ENCODE measurements around the gene OR52J3.

Gene OR52J3

DNA sequence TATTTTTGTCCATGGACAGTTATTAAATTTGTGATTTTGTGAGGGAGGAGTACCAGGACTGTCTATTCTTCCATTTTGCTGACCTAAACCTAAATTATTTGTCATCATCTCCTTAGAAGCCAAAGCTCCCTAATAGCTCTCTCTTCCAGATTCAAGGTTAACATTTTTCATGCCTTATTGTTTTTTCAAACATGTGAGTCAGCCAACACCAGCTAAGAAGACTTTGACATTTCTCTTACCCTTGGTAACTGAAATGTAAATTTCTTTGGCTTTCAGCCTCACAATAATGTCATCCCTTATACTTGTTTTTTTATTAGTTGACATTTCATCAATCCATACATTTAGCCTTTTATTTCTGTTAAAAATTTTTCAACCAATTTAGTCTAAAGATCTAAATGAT lies 42.2 kb downstream of the OR52J3 start:
- Histone ChIP-seq H2BK120ac (ENCODE audit: low read depth, low read length) (no peak overlapping the region), H3K9me3 (replicated peaks in 1 of 2; ENCODE audit: control insufficient read depth in 2 of 2, insufficient read depth in 1 of 2, low read depth in 1 of 2, low read length in 2 of 2) (no peaks in the 10 kb centered on the region), H2AFZ (ENCODE audit: low read length) (no peak overlapping the region), H2BK5ac (ENCODE audit: low read length) (no peak overlapping the region), H3K18ac (ENCODE audit: low read length) (no peak overlapping the region), H3K4me2 (ENCODE audit: insufficient read depth, low read length, poor library complexity, severe bottlenecking) (no peak overlapping the region), H3K79me1 (ENCODE audit: low read depth, low read length) (no peaks in the 10 kb centered on the region), H2BK12ac (ENCODE audit: low read length) (no peak overlapping the region), H3K27me3 (ENCODE audit: control insufficient read depth in 3 of 3, insufficient read depth in 3 of 3, low read depth in 1 of 3, low read length in 3 of 3) (no peaks in the 10 kb centered on the region), H3K9ac (ENCODE audit: low read depth, low read length, poor library complexity) (no peak overlapping the region), H2AK5ac (ENCODE audit: low read depth, low read length) (no peak overlapping the region), H4K8ac (ENCODE audit: low read depth, low read length) (no peak overlapping the region), H3K4me3 (ENCODE audit: low read length in 2 of 2) (no peak overlapping the region), H3K23ac (ENCODE audit: low read depth, low read length, poor library complexity) (no peak overlapping the region), H3K4ac (ENCODE audit: low read length) (no peak overlapping the region), H3K27ac (replicated peaks; ENCODE audit: low read length) (no peak overlapping the region), H3K4me1 (ENCODE audit: control insufficient read depth in 2 of 2, insufficient read depth in 1 of 2, low read depth in 1 of 2, low read length in 2 of 2) (peaks cover 0 to 2% of the 10 kb centered on the region in 2 donors), H3K14ac (ENCODE audit: low read length) (no peak overlapping the region), H2BK15ac (ENCODE audit: low read length) (no peak overlapping the region), H4K91ac (ENCODE audit: low read depth, low read length, poor library complexity) (no peak overlapping the region), H3K36me3 (replicated peaks in 1 of 2; ENCODE audit: control insufficient read depth in 2 of 2, insufficient read depth in 2 of 2, low read length in 2 of 2) (no peaks in the 10 kb centered on the region)
- no peak for DNase-seq (ENCODE audit: low spot score)

DNA sequence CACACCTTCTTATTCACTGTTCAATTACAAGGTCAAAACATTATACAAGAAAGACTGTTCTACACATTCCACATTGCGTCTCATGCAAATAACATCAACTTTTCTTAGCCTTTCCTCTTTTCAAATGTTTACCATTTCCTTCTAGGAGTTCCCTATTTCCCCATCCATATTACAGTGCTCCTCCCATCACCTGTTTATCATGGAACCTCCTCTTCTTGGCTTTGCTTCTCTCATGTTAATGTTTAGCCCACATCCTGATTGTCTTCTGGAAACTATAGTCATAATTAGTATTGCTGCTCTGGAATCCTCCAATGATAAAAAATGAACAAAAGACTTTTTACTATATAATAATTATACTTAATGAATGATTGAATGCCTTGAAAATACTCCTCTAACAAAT lies 44.3 kb downstream of the OR52J3 start:
- H2AFZ ChIP-seq (ENCODE audit: low read length) = no peak overlapping the region
- no CpG with 5 or more reads among the region's 1 CpG for WGBS, 2 donors (ENCODE audit: extremely low coverage in 2 of 2, insufficient read length in 2 of 2, insufficient replicate concordance in 1 of 2)

DNA sequence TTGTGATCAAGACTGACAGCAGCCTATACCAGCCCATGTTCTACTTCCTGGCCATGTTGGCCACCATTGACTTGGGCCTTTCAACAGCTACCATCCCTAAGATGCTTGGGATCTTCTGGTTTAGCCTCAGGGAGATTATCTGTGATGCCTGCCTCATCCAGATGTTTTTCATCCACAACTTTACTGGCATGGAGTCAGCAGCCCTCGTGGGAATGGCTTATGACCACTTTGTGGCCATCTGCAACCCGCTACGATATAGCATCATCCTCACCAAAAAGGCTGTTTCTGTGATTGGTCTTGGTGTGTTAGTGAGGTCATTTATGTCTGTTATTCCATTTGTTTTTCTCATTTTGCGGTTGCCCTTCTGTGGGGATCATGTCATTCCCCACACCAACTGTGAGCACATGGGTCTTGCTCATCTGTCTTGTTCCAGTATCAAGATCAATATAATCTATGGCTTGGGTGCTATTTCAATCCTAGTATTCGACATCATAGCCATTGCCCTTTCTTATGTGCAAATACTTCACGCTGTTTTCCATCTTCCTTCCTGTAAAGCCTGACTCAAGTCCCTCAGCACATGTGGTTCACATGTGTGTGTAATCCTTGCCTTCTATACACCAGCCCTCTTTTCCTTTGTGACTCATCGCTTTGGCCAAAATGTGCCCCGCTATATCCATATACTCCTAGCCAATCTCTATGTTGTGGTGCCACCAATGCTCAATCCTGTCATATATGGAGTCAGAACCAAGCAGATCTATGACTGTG lies 46.7 kb downstream of the OR52J3 start:
- no peak overlapping the region for H2BK5ac ChIP-seq (ENCODE audit: low read length)

More for the DNA sequence above, 44.3 kb downstream of the OR52J3 start:
- Histone ChIP-seq H3K27ac (replicated peaks; ENCODE audit: low read length) (no peak overlapping the region), H2BK120ac (ENCODE audit: low read depth, low read length) (no peak overlapping the region), H3K14ac (ENCODE audit: low read length) (no peak overlapping the region), H4K8ac (ENCODE audit: low read depth, low read length) (no peak overlapping the region), H3K36me3 (replicated peaks in 1 of 2; ENCODE audit: control insufficient read depth in 2 of 2, insufficient read depth in 2 of 2, low read length in 2 of 2) (no peaks in the 10 kb centered on the region), H3K9me3 (replicated peaks in 1 of 2; ENCODE audit: control insufficient read depth in 2 of 2, insufficient read depth in 1 of 2, low read depth in 1 of 2, low read length in 2 of 2) (no peaks in the 10 kb centered on the region), H3K23ac (ENCODE audit: low read depth, low read length, poor library complexity) (no peak overlapping the region), H3K9ac (ENCODE audit: low read depth, low read length, poor library complexity) (no peak overlapping the region), H3K27me3 (ENCODE audit: control insufficient read depth in 3 of 3, insufficient read depth in 3 of 3, low read depth in 1 of 3, low read length in 3 of 3) (no peaks in the 10 kb centered on the region), H3K4me3 (ENCODE audit: low read length in 2 of 2) (no peak overlapping the region), H4K91ac (ENCODE audit: low read depth, low read length, poor library complexity) (no peak overlapping the region), H2AK5ac (ENCODE audit: low read depth, low read length) (no peak overlapping the region), H3K4me2 (ENCODE audit: insufficient read depth, low read length, poor library complexity, severe bottlenecking) (no peak overlapping the region), H3K4me1 (ENCODE audit: control insufficient read depth in 2 of 2, insufficient read depth in 1 of 2, low read depth in 1 of 2, low read length in 2 of 2) (peaks cover 0 to 2% of the 10 kb centered on the region in 2 donors), H3K4ac (ENCODE audit: low read length) (no peak overlapping the region), H3K79me1 (ENCODE audit: low read depth, low read length) (no peaks in the 10 kb centered on the region), H2BK12ac (ENCODE audit: low read length) (no peak overlapping the region), H2BK5ac (ENCODE audit: low read length) (no peak overlapping the region), H3K18ac (ENCODE audit: low read length) (no peak overlapping the region), H2BK15ac (ENCODE audit: low read length) (no peak overlapping the region)
- DNase-seq (ENCODE audit: low spot score) = no peak

DNA sequence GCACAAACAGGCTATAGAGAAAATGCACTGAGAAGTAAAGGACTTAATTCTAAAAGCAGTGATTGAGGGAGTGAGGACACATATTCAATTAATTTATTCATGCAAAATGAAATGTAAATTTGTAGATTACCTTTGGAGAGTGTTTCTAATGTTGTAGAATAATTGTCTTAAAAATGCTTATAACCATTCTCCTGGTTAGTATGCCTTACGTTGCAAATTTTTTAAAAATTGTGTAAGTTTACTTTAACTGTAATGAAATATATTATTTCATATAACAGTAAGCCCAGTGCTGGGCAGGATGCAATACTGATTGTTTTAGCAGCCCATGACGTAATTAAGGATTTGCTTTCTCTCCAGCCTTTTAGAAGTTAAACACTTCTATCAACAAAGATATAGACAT lies 49.7 kb downstream of the OR52J3 start:
- no peaks in the 10 kb centered on the region for H3K79me1 ChIP-seq (ENCODE audit: low read depth, low read length)
- H2BK5ac ChIP-seq (ENCODE audit: low read length) = no peak overlapping the region
- no peak overlapping the region for H2BK15ac ChIP-seq (ENCODE audit: low read length)
- H2AK5ac ChIP-seq (ENCODE audit: low read depth, low read length) = no peak overlapping the region
- no peak overlapping the region for H3K14ac ChIP-seq (ENCODE audit: low read length)
- no peaks in the 10 kb centered on the region for H3K27me3 ChIP-seq (ENCODE audit: control insufficient read depth in 3 of 3, insufficient read depth in 3 of 3, low read depth in 1 of 3, low read length in 3 of 3)
- H3K27ac ChIP-seq (replicated peaks; ENCODE audit: low read length) = no peak overlapping the region
- no peaks in the 10 kb centered on the region for H3K9me3 ChIP-seq (replicated peaks in 1 of 2; ENCODE audit: control insufficient read depth in 2 of 2, insufficient read depth in 1 of 2, low read depth in 1 of 2, low read length in 2 of 2)
- no peak overlapping the region for H3K4me2 ChIP-seq (ENCODE audit: insufficient read depth, low read length, poor library complexity, severe bottlenecking)
- DNase-seq (ENCODE audit: low spot score) = no peak
- no peaks in the 10 kb centered on the region for H3K4me1 ChIP-seq (ENCODE audit: control insufficient read depth in 2 of 2, insufficient read depth in 1 of 2, low read depth in 1 of 2, low read length in 2 of 2)
- no peak overlapping the region for H2BK12ac ChIP-seq (ENCODE audit: low read length)
- H3K18ac ChIP-seq (ENCODE audit: low read length) = no peak overlapping the region
- H4K8ac ChIP-seq (ENCODE audit: low read depth, low read length) = no peak overlapping the region
- H3K9ac ChIP-seq (ENCODE audit: low read depth, low read length, poor library complexity) = no peak overlapping the region
- no peak overlapping the region for H4K91ac ChIP-seq (ENCODE audit: low read depth, low read length, poor library complexity)
- WGBS, 2 donors (ENCODE audit: extremely low coverage in 2 of 2, insufficient read length in 2 of 2, insufficient replicate concordance in 1 of 2) = no CpG with 5 or more reads among the region's 2 CpGs
- no peak overlapping the region for H2BK120ac ChIP-seq (ENCODE audit: low read depth, low read length)
- no peak overlapping the region for H3K4ac ChIP-seq (ENCODE audit: low read length)
- no peak overlapping the region for H3K4me3 ChIP-seq (ENCODE audit: low read length in 2 of 2)
- no peaks in the 10 kb centered on the region for H3K36me3 ChIP-seq (replicated peaks in 1 of 2; ENCODE audit: control insufficient read depth in 2 of 2, insufficient read depth in 2 of 2, low read length in 2 of 2)
- H3K23ac ChIP-seq (ENCODE audit: low read depth, low read length, poor library complexity) = no peak overlapping the region
- H2AFZ ChIP-seq (ENCODE audit: low read length) = no peak overlapping the region

More for the DNA sequence above, 46.7 kb downstream of the OR52J3 start:
- Histone ChIP-seq H3K23ac (ENCODE audit: low read depth, low read length, poor library complexity) (no peak overlapping the region), H3K4me1 (ENCODE audit: control insufficient read depth in 2 of 2, insufficient read depth in 1 of 2, low read depth in 1 of 2, low read length in 2 of 2) (no peaks in the 10 kb centered on the region), H2BK12ac (ENCODE audit: low read length) (no peak overlapping the region), H3K4me3 (ENCODE audit: low read length in 2 of 2) (no peak overlapping the region), H4K91ac (ENCODE audit: low read depth, low read length, poor library complexity) (no peak overlapping the region), H3K79me1 (ENCODE audit: low read depth, low read length) (no peaks in the 10 kb centered on the region), H3K9me3 (replicated peaks in 1 of 2; ENCODE audit: control insufficient read depth in 2 of 2, insufficient read depth in 1 of 2, low read depth in 1 of 2, low read length in 2 of 2) (no peaks in the 10 kb centered on the region), H3K4ac (ENCODE audit: low read length) (no peak overlapping the region), H3K18ac (ENCODE audit: low read length) (no peak overlapping the region), H2AFZ (ENCODE audit: low read length) (no peak overlapping the region), H3K9ac (ENCODE audit: low read depth, low read length, poor library complexity) (no peak overlapping the region), H4K8ac (ENCODE audit: low read depth, low read length) (no peak overlapping the region), H3K27me3 (ENCODE audit: control insufficient read depth in 3 of 3, insufficient read depth in 3 of 3, low read depth in 1 of 3, low read length in 3 of 3) (no peaks in the 10 kb centered on the region), H2AK5ac (ENCODE audit: low read depth, low read length) (no peak overlapping the region), H2BK120ac (ENCODE audit: low read depth, low read length) (no peak overlapping the region), H3K4me2 (ENCODE audit: insufficient read depth, low read length, poor library complexity, severe bottlenecking) (no peak overlapping the region), H3K14ac (ENCODE audit: low read length) (no peak overlapping the region), H3K27ac (replicated peaks; ENCODE audit: low read length) (no peak overlapping the region), H2BK15ac (ENCODE audit: low read length) (no peak overlapping the region), H3K36me3 (replicated peaks in 1 of 2; ENCODE audit: control insufficient read depth in 2 of 2, insufficient read depth in 2 of 2, low read length in 2 of 2) (no peaks in the 10 kb centered on the region)
- WGBS, 2 donors (ENCODE audit: extremely low coverage in 2 of 2, insufficient read length in 2 of 2, insufficient replicate concordance in 1 of 2) = no CpG with 5 or more reads among the region's 8 CpGs
- DNase-seq (ENCODE audit: low spot score) = no peak
